Measurements from ENCODE around the gene NENF. TPM values are rescaled to one million over a fixed set of nuclear protein-coding genes. Genes with fewer than 3 reads are reported as not detected.

The NENF gene
- total RNA-seq, 1 experiment from 2014 or later: 71.8 TPM

DNA sequence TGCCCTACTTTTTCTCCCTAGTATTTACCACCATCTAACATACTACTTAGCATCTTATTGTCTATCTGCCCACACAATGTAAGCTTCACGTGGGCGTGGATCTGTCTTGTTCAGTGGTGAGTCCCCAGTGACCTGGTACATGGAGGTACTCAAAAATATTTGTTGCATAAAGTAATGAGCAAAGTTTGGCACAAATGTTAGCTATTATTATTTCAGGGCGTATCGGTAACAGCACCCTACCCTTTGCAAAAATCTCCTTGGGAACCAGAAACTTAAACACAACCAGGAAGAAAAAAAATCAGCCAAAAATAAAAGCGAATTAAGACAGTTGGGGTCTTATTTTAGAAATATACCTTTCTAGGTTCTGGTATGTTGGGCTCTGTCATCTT, 454 bp upstream of the NENF start:
- Histone ChIP-seq H3K4me2 (peak overlapping the region; percentile 72), H3K9me2 (ENCODE audit: insufficient read depth) (no peaks in the 10 kb centered on the region), H3K9me3 (ENCODE audit: insufficient read depth, low read depth) (no peaks in the 10 kb centered on the region), H3K4me1 (replicated peaks; ENCODE audit: insufficient read depth) (peaks cover 21% of the 10 kb centered on the region), H3F3A (ENCODE audit: insufficient read depth, low read depth) (no peaks in the 10 kb centered on the region; the same call in 1 of the 2 replicates), H3K27ac (no peak overlapping the region), H3K27me3 (ENCODE audit: insufficient read depth, low read depth) (no peaks in the 10 kb centered on the region), H3K36me3 (ENCODE audit: low read depth) (no peaks in the 10 kb centered on the region), H2AFZ (peak overlapping the region; percentile 77), H4K20me1 (ENCODE audit: insufficient read depth) (no peaks in the 10 kb centered on the region), H3K4me3 (peak overlapping the region; percentile 54; the same call in 1 of the 2 replicates), H3K79me2 (ENCODE audit: low read depth) (peaks cover 19% of the 10 kb centered on the region; the same call in 1 of the 2 replicates)
- TF ChIP-seq EZH2 (IDR thresholded peaks at IDR 0.05; ENCODE audit: low read depth): no peak
- TF ChIP-seq, protein P1, sequence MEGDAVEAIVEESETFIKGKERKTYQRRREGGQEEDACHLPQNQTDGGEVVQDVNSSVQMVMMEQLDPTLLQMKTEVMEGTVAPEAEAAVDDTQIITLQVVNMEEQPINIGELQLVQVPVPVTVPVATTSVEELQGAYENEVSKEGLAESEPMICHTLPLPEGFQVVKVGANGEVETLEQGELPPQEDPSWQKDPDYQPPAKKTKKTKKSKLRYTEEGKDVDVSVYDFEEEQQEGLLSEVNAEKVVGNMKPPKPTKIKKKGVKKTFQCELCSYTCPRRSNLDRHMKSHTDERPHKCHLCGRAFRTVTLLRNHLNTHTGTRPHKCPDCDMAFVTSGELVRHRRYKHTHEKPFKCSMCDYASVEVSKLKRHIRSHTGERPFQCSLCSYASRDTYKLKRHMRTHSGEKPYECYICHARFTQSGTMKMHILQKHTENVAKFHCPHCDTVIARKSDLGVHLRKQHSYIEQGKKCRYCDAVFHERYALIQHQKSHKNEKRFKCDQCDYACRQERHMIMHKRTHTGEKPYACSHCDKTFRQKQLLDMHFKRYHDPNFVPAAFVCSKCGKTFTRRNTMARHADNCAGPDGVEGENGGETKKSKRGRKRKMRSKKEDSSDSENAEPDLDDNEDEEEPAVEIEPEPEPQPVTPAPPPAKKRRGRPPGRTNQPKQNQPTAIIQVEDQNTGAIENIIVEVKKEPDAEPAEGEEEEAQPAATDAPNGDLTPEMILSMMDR (conservative IDR thresholded peaks at IDR 0.05): no peak
- POLR2A ChIA-PET (ENCODE audit: unreplicated experiment): interaction anchor here (0.7 kb wide), 2 partner anchors 398 to 557 kb away, joined by 3 to 6 read pairs; no protein-coding TSS in a partner anchor
- CTCF ChIA-PET: no interaction called here
- BruUV-seq (replicated peaks): TSS peak; percentile 93
- no peak for DNase-seq
- intact Hi-C loops (cut with micrococcal nuclease; ENCODE audit: unreplicated experiment): no loop called here

GRCh38 chr1:212433577-212434462, 1.1 kb downstream of the NENF start:
- intact Hi-C loops (cut with micrococcal nuclease; ENCODE audit: unreplicated experiment): no loop called here
- TF ChIP-seq, protein P1 (conservative IDR thresholded peaks at IDR 0.05): no peak
- TF ChIP-seq EZH2 (IDR thresholded peaks at IDR 0.05; ENCODE audit: low read depth): no peak
- Histone ChIP-seq H3K4me1 (replicated peaks; ENCODE audit: insufficient read depth) (peaks cover 21% of the 10 kb centered on the region), H4K20me1 (ENCODE audit: insufficient read depth) (no peaks in the 10 kb centered on the region), H3K4me3 (peak overlapping the region; percentile 60), H3K9me2 (ENCODE audit: insufficient read depth) (no peaks in the 10 kb centered on the region), H3K27me3 (ENCODE audit: insufficient read depth, low read depth) (no peaks in the 10 kb centered on the region), H2AFZ (peak overlapping the region; percentile 72; the same call in 1 of the 2 replicates), H3K27ac (no peak overlapping the region), H3K4me2 (peak overlapping the region; percentile 83), H3K36me3 (ENCODE audit: low read depth) (no peaks in the 10 kb centered on the region), H3F3A (ENCODE audit: insufficient read depth, low read depth) (no peaks in the 10 kb centered on the region; the same call in 1 of the 2 replicates), H3K9me3 (ENCODE audit: insufficient read depth, low read depth) (no peaks in the 10 kb centered on the region), H3K79me2 (ENCODE audit: low read depth) (peaks cover 19% of the 10 kb centered on the region; the same call in 1 of the 2 replicates)
- DNase-seq: no peak
- ChIA-PET CTCF (no interaction called here), POLR2A (ENCODE audit: unreplicated experiment) (no interaction called here)
- no TSS peak for BruUV-seq (replicated peaks)

- Histone ChIP-seq H3K27ac (no peak overlapping the region), H3K9me3 (ENCODE audit: insufficient read depth, low read depth) (no peaks in the 10 kb centered on the region), H3K36me3 (ENCODE audit: low read depth) (no peaks in the 10 kb centered on the region), H3K4me3 (no peak overlapping the region), H3K9me2 (ENCODE audit: insufficient read depth) (no peaks in the 10 kb centered on the region), H2AFZ (no peak overlapping the region), H3K4me2 (no peak overlapping the region), H3K79me2 (ENCODE audit: low read depth) (peaks cover 19% of the 10 kb centered on the region; the same call in 1 of the 2 replicates), H3F3A (ENCODE audit: insufficient read depth, low read depth) (no peaks in the 10 kb centered on the region; the same call in 1 of the 2 replicates), H4K20me1 (ENCODE audit: insufficient read depth) (no peaks in the 10 kb centered on the region), H3K4me1 (replicated peaks; ENCODE audit: insufficient read depth) (peaks cover 21% of the 10 kb centered on the region), H3K27me3 (ENCODE audit: insufficient read depth, low read depth) (no peaks in the 10 kb centered on the region)
- no TSS peak for BruUV-seq (replicated peaks)
- ChIA-PET CTCF (interaction anchor here (0.6 kb wide), 1 partner anchor 155 kb away, joined by 6 read pairs; no protein-coding TSS in a partner anchor), POLR2A (ENCODE audit: unreplicated experiment) (no interaction called here)
- no peak for TF ChIP-seq EZH2 (IDR thresholded peaks at IDR 0.05; ENCODE audit: low read depth)
- no peak for DNase-seq
- intact Hi-C loops (cut with micrococcal nuclease; ENCODE audit: unreplicated experiment): no loop called here
Observed at GRCh38 chr1:212434992-212435391, 2.3 kb downstream of the NENF start.
